ENCODE results near the gene UGT1A5. TPM values are rescaled to one million over a fixed set of nuclear protein-coding genes. Genes with fewer than 3 reads are reported as not detected.

UGT1A5 gene
- total and polyA plus RNA-seq, 2 of the 8 experiments (the other 6 are each of a cell fraction or from before 2014, with no cell fraction given): not detected

- DNase-seq (ENCODE audit: low read depth in 1 of 2, low spot score in 2 of 2) (no peak), FAIRE-seq (no peak)
- Histone ChIP-seq H3K27me3 (replicated peaks in 1 of 4; ENCODE audit: control insufficient read depth in 3 of 4, extremely low read depth in 1 of 4, insufficient read depth in 3 of 4, low read length in 3 of 4) (no peaks in the 10 kb centered on the region), H3K23ac (ENCODE audit: insufficient read length) (no peak overlapping the region), H2AFZ (ENCODE audit: low read length) (no peak overlapping the region), H3K79me2 (ENCODE audit: control insufficient read depth in 1 of 2, insufficient read depth in 2 of 2, low read length in 2 of 2) (no peaks in the 10 kb centered on the region), H3K27ac (ENCODE audit: low read depth, low read length) (no peak overlapping the region), H3K56ac (replicated peaks; ENCODE audit: insufficient read length, low read depth, low read length) (no peak overlapping the region), H3K79me1 (ENCODE audit: low read depth, low read length) (no peaks in the 10 kb centered on the region), H3K4me3 (ENCODE audit: extremely low read depth in 1 of 4, insufficient read depth in 2 of 4, low read depth in 3 of 4, low read length in 4 of 4) (no peak overlapping the region), H2BK20ac (ENCODE audit: low read length) (no peak overlapping the region), H3K4ac (replicated peaks; ENCODE audit: insufficient read length, low read depth, low read length) (no peak overlapping the region), H4K8ac (ENCODE audit: extremely low read depth, insufficient read depth, low read length) (no peak overlapping the region), H4K91ac (replicated peaks; ENCODE audit: insufficient read length, low read length) (no peak overlapping the region), H2BK120ac (replicated peaks; ENCODE audit: low read depth, low read length) (no peak overlapping the region), H3K9ac (replicated peaks in 1 of 4; ENCODE audit: extremely low read depth in 1 of 4, low read depth in 3 of 4, low read length in 3 of 4) (no peak overlapping the region), H4K20me1 (replicated peaks in 1 of 2; ENCODE audit: control insufficient read depth in 1 of 2, insufficient read depth in 2 of 2, low read length in 2 of 2) (no peaks in the 10 kb centered on the region), H3K9me3 (ENCODE audit: insufficient read depth in 2 of 2, low read depth in 1 of 2, low read length in 1 of 2) (peaks cover 5 to 26% of the 10 kb centered on the region in 2 experiments; a peak in 3 of 4 replicates), H3K36me3 (ENCODE audit: control insufficient read depth in 2 of 4, insufficient read depth in 4 of 4, low read length in 3 of 4) (no peaks in the 10 kb centered on the region), H3K14ac (ENCODE audit: insufficient read length) (no peak overlapping the region), H3K18ac (ENCODE audit: extremely low read depth, low read length) (no peak overlapping the region), H2BK15ac (ENCODE audit: low read length) (no peak overlapping the region), H3K23me2 (ENCODE audit: low read depth, low read length) (no peaks in the 10 kb centered on the region), H2BK12ac (ENCODE audit: low read depth, low read length) (no peak overlapping the region), H4K5ac (ENCODE audit: insufficient read length, low read depth, low read length) (no peak overlapping the region), H2AK5ac (ENCODE audit: low read depth, low read length) (no peak overlapping the region), H3K4me1 (replicated peaks in 1 of 4; ENCODE audit: control insufficient read depth in 3 of 4, insufficient read depth in 4 of 4, low read length in 3 of 4) (no peaks in the 10 kb centered on the region), H2BK5ac (ENCODE audit: low read depth, low read length) (no peak overlapping the region), H3K4me2 (ENCODE audit: insufficient read depth in 1 of 2, low read depth in 2 of 2, low read length in 2 of 2) (no peak overlapping the region)
- 97% methylated on average over 32 of the region's 46 CpGs; no CpG with 5 or more reads in 1 of the 2 experiments for WGBS, 2 experiments (ENCODE audit: extremely low coverage in 1 of 2, insufficient coverage in 1 of 2, insufficient read length in 1 of 2, insufficient replicate concordance in 2 of 2, low coverage in 1 of 2, low lambda C conversion rate in 2 of 2, missing lambda C conversion rate in 1 of 2)
- TF ChIP-seq ATF3 (IDR thresholded peaks at IDR 0.05; ENCODE audit: insufficient read depth, low read depth, low read length): no peak
- ChIA-PET CTCF (ENCODE audit: partially characterized antibody) (no interaction called here), POLR2A (ENCODE audit: partially characterized antibody) (no interaction called here)
These were observed 31.0 kb downstream of the UGT1A5 start for GRCh38 chr2:233743464-233744259.

Measured in H1 (cell line).